Measurements from ENCODE around the gene SP5.

- TF ChIP-seq REST (IDR thresholded peaks at IDR 0.05; ENCODE audit: low read depth) (no peak), ZNF274 (IDR thresholded peaks at IDR 0.05; ENCODE audit: low read depth, low read length) (no peak), CTCF (IDR thresholded peaks at IDR 0.05 in 2 of 3, conservative IDR thresholded peaks at IDR 0.05 in 1 of 3; ENCODE audit: borderline replicate concordance in 1 of 3, insufficient read depth in 1 of 3, low read depth in 2 of 3, low read length in 2 of 3) (no peak), CEBPB (IDR thresholded peaks at IDR 0.05; ENCODE audit: low read depth) (no peak), EZH2phosphoT487 (IDR thresholded peaks at IDR 0.05; ENCODE audit: borderline replicate concordance) (no peak)
These were observed 25.5 kb downstream of the SP5 start for GRCh38 chr2:170740660-170741059.
